Measurements from ENCODE around the gene SRSF5.

SRSF5 gene

GRCh38 chr14:69776875-69777453, 10.0 kb downstream of the SRSF5 start:
- TF ChIP-seq CTCF (IDR thresholded peaks at IDR 0.05; ENCODE audit: low read depth, low read length) = no peak
- H3K4me3 ChIP-seq (replicated peaks in 1 of 2; ENCODE audit: low read depth in 2 of 2, low read length in 2 of 2) = no peak overlapping the region
- DNase-seq (ENCODE audit: low read depth in 2 of 2) = no peak

DNA sequence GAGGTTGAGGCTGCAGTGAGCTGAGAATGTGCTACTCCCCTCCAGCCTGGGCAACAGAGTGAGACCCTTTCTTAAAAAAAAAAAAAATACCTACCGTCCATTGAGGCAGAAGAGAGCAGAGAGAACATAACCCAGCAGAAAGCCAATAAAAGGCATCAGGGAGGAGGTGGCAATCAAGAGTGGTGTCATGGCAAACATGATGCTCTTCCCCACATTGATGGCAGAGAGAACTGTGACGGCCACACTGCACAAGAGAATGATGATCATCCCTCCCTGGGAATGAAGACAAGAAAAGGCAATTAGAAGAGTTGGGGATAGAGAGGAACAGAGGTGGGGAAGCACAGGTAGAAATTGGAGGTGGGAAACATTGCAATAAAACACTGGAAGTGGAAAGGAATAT, 12.1 kb downstream of the SRSF5 start:
- H3K4me3 ChIP-seq (replicated peaks in 1 of 2; ENCODE audit: low read depth in 2 of 2, low read length in 2 of 2) = no peak overlapping the region
- DNase-seq (ENCODE audit: low read depth in 2 of 2) = no peak
- TF ChIP-seq CTCF (IDR thresholded peaks at IDR 0.05; ENCODE audit: low read depth, low read length) = no peak

DNA sequence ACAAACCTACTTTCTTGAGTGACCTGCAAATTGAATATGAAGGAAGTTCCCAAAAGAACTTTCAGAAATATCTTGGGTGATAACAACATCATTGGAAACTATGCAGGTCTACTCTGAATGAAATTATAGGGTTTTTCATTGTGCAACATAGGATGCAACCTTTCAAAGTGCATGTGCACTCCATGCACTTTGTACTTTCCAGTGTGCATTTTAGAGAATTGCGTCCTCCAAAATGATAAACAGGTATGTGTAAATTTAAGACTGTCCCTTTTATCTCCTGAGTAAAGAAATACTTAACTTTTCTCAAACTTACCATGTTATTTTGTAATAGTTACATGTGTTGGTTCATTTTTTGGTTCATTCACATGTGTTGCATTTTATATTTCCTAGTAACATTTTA, 13.2 kb downstream of the SRSF5 start:
- TF ChIP-seq CTCF (IDR thresholded peaks at IDR 0.05; ENCODE audit: low read depth, low read length) = no peak
- H3K4me3 ChIP-seq (replicated peaks in 1 of 2; ENCODE audit: low read depth in 2 of 2, low read length in 2 of 2) = no peak overlapping the region
- no peak for DNase-seq (ENCODE audit: low read depth in 2 of 2)

GRCh38 chr14:69780952-69781351, 14.0 kb downstream of the SRSF5 start:
- no peak for TF ChIP-seq CTCF (IDR thresholded peaks at IDR 0.05; ENCODE audit: low read depth, low read length)
- no peak overlapping the region for H3K4me3 ChIP-seq (replicated peaks in 1 of 2; ENCODE audit: low read depth in 2 of 2, low read length in 2 of 2)
- no peak for DNase-seq (ENCODE audit: low read depth in 2 of 2)

DNA sequence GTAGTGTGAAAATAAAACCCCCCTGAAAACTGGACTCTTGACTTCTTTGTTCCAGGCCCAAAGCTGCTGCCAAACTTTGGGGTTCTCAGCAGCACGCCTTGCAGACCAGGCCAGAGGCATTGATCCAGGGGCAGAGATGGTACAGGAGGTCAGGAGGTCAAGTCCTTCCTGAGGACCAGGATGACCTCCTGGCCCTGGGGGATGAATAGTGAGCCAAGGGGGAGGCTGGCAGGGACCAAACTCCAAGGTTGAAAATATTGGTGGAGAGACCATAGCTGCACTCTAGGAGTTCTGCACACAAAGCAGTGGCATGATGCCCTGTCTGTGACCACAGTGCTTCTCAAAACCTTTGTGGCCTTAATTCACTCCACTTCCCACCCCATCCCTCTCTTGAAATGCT, 18.0 kb downstream of the SRSF5 start:
- no peak for DNase-seq (ENCODE audit: low read depth in 2 of 2)
- H3K4me3 ChIP-seq (replicated peaks in 1 of 2; ENCODE audit: low read depth in 2 of 2, low read length in 2 of 2) = no peak overlapping the region
- no peak for TF ChIP-seq CTCF (IDR thresholded peaks at IDR 0.05; ENCODE audit: low read depth, low read length)

DNA sequence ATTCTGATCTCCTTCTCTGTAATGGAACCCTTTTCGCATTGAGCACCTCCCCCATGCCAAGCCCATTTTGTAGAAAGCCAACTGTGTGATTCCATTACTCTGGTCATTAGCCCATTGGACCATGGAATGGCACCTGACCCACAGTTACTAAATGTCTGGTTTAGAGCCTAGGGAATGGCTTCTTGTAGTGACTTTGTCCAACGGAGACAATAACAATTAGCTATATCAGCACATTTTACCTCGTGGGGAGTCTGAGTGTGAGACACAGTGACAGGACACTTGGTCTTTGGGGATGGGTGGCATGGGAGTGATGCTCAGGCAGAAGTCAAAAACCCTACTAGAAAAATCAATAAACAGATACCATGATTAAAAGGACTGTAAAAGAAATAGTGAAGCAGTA, 19.7 kb downstream of the SRSF5 start:
- H3K4me3 ChIP-seq (replicated peaks in 1 of 2; ENCODE audit: low read depth in 2 of 2, low read length in 2 of 2) = no peak overlapping the region
- no peak for TF ChIP-seq CTCF (IDR thresholded peaks at IDR 0.05; ENCODE audit: low read depth, low read length)
- DNase-seq (ENCODE audit: low read depth in 2 of 2) = no peak

GRCh38 chr14:69789118-69789640, 22.2 kb downstream of the SRSF5 start:
- H3K4me3 ChIP-seq (replicated peaks in 1 of 2; ENCODE audit: low read depth in 2 of 2, low read length in 2 of 2) = no peak overlapping the region
- no peak for TF ChIP-seq CTCF (IDR thresholded peaks at IDR 0.05; ENCODE audit: low read depth, low read length)
- DNase-seq (ENCODE audit: low read depth in 2 of 2) = no peak

Data from cardiac fibroblast (primary cell).